GM18517 (cell line): ENCODE measurements around the gene INHBC.
"Not testable (repeated sequence)": the region's sequence is repeated elsewhere in the genome, so short reads cannot be mapped to it uniquely, and the experiment has no call there.

Source experiments
- ATAC-seq: cut with Tn5 transposase; IDR thresholded peaks from one replicate; pipeline ENCODE4 v1.9.1; 2021; ENCODE audit warnings: mild to moderate bottlenecking, moderate library complexity; ENCODE audit not compliant: unreplicated experiment

INHBC gene

DNA sequence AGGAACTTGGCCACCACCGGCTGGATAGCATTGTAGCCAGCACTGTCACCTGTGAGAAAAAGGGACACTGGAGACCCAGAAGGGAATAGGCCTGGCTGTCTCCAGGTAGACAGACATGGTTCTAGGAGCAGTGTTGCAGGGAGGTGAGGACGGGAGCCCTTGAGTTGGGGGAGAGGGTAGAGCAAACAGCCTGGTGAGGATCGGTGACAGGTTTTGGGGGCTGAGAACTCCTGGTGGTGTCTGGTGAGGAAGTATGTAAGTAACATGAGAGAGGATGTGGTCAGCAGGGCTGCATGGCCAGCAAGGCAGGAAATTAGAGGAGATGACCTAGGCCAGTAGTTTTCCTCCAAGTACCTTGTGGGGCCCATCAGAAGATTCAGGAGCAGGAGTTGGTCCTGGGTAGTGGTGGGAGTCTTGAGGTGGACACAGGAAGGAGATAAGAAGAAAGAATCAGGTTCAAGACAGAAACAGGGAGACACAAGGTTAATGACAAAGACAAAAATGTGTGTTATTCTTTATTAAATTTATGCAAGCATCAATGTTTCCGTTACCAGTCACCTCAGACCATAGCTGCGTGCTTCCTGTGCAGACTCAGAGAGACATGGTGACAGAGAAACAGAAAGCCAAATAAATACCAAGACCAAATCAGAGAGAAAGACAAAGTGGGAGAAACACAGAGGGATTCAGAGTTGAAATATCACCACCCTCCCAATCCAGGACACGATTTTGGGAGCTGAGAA is 45.0 kb downstream of the INHBC start, which contains the start of gene ARHGAP9:
Gene ARHGAP9 (minus strand): TSS at position 491 of the 740 bp plus-strand sequence. CDS start 460 bp downstream, at position 31.
- no peak for ATAC-seq

DNA sequence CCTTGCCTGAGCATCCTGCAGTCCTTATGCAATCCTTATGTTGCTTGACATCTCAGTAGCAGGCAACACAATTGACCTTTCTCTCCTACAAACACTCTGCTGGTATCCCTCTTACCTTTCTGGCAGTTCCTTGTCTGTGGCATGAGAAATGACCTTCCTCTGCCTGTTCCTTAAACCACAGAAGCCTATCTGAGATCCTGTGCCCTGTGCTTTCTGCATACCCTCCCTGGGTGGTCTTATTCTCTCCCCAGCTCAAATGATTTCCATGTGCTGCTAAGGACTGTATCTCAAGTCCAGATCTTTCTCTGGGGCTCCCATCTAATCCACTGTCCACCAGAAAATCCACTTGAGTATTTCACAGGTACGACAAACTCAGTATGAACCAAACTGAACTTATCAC is 47.1 kb downstream of the INHBC start:
- no peak for ATAC-seq

DNA sequence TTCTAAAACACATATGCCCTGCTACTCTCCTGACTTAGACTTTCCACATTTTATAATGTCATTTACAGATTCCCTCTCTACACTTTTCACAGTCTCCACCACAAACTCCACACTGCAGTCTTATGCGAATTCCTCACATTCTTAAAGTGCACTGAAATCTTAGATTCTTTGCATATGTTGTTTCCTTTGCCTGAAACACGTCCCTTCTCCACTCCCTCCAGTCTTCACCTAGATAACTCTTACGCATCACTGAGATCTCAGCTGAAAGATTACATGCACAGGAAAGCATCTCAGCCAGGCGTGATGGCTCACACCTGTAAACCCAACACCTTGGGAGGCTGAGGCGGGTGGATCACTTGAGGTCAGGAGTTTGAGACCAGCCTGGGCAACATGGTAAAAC is 48.9 kb downstream of the INHBC start:
- ATAC-seq: no peak

DNA sequence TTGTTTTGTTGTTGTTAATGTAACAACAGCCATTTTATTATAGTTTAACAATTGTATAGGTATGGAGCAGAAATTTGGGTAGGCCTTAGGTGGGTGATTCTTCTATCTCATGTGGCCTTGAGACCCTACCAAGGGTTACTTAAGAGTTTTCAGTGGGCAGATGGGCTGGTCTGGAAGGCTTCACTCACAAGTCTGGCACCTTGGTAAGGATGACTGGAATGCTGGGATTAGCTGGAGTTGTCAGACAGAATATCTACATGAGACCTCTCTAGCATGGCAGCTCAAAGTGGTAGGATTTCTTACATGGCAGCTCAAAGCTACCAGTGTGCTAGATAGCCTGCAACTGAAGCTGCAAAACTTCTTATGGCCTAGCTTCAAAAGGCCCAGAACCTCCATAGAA is 51.1 kb downstream of the INHBC start:
- no peak for ATAC-seq

DNA sequence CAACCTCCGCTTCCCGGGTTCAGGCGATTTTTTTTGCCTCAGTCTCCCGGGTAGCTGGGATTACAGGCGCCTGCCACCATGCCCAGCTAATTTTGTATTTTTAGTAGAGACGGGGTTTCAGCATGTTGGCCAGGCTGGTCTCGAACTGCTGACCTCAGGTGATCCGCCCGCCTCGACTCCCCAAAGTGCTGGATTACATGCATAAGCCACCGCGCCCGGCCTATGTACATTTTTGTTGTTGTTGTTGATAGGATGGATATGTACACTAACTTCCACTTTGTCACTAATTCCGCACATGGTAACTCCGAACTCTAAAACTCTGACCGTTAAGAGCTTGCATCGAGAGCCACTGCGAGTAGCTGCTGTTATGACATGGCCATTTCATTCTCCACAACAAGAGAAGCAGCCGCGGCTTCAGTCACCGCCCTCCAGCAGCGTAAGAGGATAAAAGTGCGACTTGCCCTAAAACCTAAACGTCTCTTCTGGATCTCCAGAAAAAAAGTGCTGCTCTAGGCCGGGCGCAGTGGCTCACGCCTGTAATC is 52.5 kb downstream of the INHBC start:
- ATAC-seq: no peak

DNA sequence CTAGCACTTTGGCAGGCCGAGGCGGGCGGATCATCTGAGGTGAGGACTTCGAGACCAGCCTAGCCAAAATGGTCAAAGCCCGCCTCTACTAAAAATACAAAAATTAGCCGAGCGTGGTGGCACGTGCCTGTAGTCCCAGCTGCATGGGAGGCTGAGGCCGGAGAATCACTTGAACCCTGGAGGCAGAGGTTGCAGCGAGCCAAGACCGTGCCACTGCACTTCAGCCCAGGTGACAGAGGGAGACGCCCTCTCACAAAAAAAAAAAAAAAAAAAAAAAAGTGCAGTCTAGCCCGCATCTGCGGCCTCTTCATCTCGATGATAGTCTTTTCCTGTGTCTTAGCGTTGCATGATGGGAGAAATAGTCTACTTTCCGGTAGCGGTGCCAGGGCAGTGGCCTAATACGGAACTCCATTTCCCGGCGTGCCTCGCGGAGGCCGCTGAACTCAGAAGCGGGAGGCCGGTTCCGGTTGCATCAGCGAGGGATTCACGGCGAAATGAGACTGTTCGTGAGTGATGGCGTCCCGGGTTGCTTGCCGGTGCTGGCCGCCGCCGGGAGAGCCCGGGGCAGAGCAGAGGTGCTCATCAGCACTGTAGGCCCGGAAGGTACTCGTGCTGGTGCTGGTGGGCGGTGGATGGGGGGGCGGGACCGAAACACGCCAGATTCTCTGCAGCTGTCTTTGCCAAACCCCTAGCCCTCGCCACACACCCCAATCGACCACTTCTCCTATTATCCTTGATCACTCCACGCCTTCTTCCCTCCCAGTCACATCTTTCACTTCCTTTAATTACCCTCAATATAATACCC is 53.2 kb downstream of the INHBC start, which contains the start of gene MARS1:
Gene MARS1 (plus strand): TSS at position 472 of the 805 bp plus-strand sequence. CDS start 23 bp downstream, at position 495.
- peak; percentile 99 for ATAC-seq

DNA sequence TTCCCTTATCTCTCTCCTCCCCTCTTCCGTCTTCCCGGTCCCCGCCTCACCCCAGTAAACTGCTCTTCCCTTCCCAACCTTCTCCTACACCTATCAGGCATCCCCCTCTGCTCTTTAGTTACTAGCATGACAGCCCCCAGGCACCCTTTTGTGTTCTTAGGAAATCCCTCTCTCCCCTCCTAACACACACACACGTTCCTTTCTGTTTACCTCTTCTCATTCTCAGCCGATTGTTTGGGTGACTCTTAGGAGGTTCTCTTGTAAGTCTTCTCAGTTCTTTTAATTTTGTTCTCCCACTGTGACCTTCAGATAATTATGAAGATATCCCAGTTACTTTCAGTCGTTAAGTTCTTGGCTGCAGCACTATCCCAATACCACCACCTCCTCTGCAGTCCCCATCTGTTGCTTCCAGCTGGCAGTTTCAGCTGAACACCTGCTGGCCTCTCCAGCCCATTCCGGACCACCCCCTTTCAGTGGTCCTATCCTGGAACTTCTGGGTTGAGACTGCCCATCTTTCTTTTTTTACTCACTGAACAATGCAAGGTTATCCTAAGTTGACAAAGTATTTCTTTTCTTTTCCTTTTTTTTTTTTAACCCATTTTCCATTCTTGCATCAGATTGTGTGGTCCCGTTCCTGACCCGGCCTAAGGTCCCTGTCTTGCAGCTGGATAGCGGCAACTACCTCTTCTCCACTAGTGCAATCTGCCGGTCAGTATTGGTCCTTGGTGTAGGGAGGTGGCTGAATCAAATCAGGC is 54.0 kb downstream of the INHBC start:
- ATAC-seq: no peak

DNA sequence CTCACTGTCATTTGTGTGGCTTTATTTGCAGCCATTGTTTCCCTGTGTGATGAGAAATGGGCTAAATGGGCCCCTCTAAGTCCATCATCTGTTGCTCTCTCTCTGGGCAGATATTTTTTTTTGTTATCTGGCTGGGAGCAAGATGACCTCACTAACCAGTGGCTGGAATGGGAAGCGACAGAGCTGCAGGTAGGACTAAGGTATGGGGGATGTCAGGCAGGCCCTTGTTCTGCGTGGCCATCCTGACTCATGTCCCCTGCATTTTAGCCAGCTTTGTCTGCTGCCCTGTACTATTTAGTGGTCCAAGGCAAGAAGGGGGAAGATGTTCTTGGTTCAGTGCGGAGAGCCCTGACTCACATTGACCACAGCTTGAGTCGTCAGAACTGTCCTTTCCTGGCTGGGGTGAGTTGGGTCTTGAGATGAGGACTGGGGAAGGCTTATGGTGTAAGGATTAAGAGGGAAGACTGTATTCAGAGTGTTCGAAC is 54.6 kb downstream of the INHBC start:
- ATAC-seq: no peak

DNA sequence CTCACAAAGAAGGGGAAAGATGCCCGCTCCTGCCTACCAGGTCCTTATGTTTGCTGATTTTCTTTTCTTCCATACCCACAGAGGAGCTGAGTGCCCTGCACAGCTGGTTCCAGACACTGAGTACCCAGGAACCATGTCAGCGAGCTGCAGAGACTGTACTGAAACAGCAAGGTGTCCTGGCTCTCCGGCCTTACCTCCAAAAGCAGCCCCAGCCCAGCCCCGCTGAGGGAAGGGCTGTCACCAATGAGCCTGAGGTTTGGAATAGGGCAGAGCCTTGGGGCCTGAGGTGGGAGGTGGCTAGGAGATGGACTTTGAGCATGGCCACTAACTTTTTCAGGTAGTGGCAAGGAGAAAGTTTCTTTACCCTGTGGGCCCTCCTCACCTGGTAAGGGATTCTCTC is 55.5 kb downstream of the INHBC start:
- ATAC-seq: no peak

DNA sequence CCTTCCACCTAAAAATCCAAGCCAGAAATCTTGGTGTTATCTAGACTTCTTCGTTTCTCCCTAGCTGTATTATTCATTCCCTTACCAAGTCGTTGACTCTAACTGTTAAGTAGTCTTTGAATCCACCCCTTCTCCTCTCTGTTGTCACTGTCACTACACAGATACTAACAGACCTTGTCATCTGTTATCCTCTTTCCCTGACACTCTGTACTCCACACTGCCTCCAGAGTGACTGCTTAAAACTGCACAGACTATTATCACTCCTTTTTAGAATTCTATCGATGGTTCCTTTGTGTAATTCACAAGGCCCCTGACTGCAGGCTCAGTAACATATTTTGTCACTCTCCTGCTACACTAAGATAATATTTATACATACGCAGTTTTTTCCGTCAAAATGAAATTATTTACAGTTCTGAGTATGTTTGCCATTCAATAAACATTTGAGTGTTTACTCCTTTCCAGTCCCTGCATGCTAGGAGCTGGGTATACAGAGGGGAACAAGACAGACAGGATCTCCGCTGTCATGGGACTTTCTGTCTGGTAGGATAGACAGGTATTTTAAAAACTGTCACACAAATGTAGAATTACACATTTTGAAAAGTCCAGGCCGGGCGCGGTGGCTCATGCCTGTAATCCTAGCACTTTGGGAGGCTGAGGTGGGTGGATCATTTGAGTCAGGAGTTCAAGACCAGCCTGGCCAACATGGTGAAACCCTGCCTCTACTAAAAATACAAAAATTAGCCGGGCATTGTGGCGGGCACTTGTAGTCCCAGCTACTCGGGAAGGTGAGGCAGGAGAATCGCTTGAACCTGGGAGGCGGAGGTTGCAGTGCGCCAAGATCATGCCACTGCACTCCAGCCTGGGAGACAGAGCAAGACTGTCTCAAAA is 57.1 kb downstream of the INHBC start:
- no peak for ATAC-seq

DNA sequence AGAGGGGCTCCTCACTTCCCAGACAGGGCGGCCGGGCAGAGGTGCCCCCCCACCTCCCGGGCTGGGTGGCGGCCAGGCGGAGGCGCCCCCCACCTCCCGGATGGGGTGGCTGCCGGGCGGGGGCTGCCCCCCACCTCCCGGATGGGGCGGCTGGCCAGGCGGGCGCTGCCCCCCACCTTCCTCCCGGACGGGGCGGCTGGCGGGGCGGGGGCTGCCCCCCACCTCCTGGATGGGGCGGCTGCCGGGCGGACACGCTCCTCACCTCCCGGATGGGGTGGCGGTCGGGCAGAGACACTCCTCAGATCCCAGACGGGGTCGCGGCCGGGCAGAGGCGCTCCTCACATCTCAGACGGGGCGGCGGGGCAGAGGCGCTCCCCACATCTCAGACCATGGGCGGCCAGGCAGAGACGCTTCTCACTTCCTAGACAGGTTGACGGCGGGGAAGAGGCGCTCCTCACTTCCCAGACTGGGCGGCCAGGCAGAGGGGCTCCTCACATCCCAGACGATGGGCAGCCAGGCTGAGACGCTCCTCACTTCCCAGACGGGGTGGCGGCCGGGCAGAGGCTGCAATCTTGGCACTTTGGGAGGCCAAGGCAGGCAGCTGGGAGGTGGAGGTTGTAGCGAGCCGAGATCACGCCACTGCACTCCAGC is 60.6 kb downstream of the INHBC start:
- not testable (repeated sequence) for ATAC-seq

DNA sequence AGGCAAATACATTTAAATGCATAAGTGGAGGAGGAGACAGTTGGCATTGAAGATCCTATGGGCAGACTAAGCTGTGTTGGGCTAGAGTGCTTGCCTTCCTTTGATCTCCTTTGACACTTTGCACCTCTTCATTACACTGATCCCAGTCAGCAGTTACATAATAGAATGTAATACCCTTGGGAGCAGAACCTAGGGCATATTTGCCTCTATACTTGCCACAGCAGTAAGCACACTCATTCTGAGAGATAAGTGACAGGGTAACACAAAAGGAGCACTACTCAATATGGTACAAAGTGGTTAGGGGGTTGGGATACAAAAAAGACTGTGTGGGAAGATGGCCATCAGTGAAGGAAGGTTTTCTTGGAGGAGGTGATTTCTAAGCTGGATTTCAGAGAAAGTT is 62.2 kb downstream of the INHBC start:
- ATAC-seq: no peak

DNA sequence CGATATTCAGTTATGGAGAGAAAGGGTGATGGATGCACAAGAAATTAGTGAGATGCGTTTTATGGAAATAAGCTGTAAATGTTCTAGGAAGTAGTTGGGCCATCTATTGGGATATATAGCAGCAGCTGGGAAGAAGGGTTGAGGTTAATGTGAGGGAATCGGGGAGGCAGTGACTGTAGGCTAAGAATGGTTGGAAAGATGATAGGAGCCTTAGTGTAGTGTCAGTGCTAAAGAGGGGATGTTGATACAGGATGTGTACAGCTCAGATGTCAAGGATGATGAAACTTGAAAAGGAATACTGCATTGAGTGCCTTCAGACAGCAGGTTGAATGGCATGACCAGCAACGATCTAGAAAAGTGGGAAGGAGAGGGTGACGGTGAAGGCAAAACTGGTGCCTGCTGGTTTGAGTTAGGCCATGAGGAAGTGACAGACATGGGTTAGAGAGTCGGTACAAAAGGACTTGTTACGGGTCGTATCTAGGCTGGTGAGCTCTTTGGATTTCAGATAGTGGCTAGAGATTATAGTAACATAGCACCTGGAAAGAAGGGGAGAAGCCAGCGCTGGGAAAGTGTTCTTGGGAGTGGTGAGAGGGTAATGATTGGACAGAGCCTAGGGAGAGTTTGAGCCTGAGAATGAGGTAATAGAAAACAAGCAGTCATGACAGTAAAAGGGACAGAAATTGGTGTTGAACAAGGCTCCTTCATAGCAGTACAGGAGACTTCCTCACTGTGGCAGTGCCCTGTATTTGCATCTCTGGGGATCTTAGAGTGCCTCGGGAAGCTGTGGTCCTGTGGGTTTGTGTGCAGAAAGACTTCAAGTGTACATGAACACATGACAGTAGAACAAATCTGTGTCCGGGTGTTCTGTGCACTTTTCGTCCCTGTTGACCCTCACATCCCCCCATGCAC is 62.9 kb downstream of the INHBC start:
- no peak for ATAC-seq

DNA sequence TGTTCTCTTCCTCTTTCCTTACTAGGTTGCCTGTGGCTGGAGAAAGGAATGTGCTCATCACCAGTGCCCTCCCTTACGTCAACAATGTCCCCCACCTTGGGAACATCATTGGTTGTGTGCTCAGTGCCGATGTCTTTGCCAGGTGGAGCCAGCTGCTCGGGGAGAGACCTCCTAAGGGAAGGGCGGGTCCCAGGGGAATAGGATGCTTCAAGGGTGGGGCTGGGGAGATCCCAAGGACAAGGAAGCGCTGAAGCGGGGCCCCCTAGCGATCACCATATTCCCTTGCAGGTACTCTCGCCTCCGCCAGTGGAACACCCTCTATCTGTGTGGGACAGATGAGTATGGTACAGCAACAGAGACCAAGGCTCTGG is 63.5 kb downstream of the INHBC start:
- no peak for ATAC-seq

DNA sequence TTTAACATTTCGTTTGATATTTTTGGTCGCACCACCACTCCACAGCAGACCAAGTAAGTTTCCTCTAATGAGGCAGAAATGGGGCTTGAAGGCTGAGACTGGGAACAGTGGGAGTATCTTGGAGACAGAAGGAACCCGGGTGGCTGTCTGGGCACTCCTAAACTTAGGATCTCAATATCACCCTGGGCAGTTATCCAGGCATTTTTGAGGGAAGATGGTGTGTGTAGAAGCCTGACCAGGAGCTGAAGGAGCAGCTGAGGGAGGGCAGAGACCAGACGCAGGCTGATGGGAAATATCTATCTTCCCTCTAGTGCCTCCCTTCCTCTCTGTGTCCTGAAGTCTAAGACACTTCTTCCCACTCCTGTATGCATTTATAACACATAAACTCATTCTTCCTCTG is 64.0 kb downstream of the INHBC start:
- ATAC-seq: no peak

DNA sequence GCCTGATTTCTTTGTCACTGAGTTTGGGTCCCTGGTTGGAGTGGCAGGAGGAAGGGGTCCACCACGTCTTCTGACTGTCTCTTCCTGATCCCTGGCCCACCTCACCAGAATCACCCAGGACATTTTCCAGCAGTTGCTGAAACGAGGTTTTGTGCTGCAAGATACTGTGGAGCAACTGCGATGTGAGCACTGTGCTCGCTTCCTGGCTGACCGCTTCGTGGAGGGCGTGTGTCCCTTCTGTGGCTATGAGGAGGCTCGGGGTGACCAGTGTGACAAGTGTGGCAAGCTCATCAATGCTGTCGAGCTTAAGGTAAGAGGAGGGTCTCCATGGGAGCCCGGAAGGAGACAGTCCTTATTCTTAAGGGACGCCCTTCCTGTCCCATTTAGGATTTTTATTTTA is 65.6 kb downstream of the INHBC start:
- no peak for ATAC-seq
